DOHH2 (cell line): ENCODE results near the gene CX3CL1.

Source experiments
- H3F3A ChIP-seq: fragments of 200-600 bp; sonication (generic), shearing (Covaris generic); 2 replicates; pipeline ENCODE4 v1.6.0; 2016; ENCODE audit warnings: antibody characterized with exemption, mild to moderate bottlenecking; ENCODE audit not compliant: control insufficient read depth, insufficient read depth
- H3K27ac ChIP-seq: fragments of 200-600 bp; sonication (generic); 2 replicates; pipeline ENCODE4 v1.5.1; 2014; ENCODE audit warnings: low read depth, mild to moderate bottlenecking, low read length, moderate library complexity
- H3K27me3 ChIP-seq: fragments of 200-600 bp; sonication (generic); 2 replicates; pipeline ENCODE4 v1.6.1; 2014; ENCODE audit warnings: mild to moderate bottlenecking, low read length, mixed read lengths; ENCODE audit not compliant: control insufficient read depth
- H3K36me3 ChIP-seq: fragments of 200-600 bp; sonication (generic); 2 replicates; pipeline ENCODE4 v1.6.1; 2014; ENCODE audit warnings: mild to moderate bottlenecking, low read length, moderate library complexity, mixed read lengths; ENCODE audit not compliant: control insufficient read depth
- H3K4me1 ChIP-seq: fragments of 200-600 bp; sonication (generic); 2 replicates; pipeline ENCODE4 v1.6.1; 2014; ENCODE audit warnings: mild to moderate bottlenecking, low read length, mixed read lengths; ENCODE audit not compliant: control insufficient read depth
- H3K4me2 ChIP-seq: fragments of 200-600 bp; sonication (generic); 2 replicates; pipeline ENCODE4 v1.6.0; 2014; ENCODE audit warnings: mild to moderate bottlenecking, low read length, moderate library complexity
- H3K4me3 ChIP-seq: fragments of 200-600 bp; sonication (generic); 2 replicates; pipeline ENCODE4 v1.5.1; 2014; ENCODE audit warnings: mild to moderate bottlenecking, low read length, mixed read lengths
- H3K79me2 ChIP-seq: fragments of 200-600 bp; sonication (generic); 2 replicates; pipeline ENCODE4 v1.6.1; 2014; ENCODE audit warnings: mild to moderate bottlenecking, low read length, mixed read lengths; ENCODE audit not compliant: control insufficient read depth
- H3K9me2 ChIP-seq: fragments of 200-600 bp; sonication (generic); replicated peaks from 2 replicates; pipeline ENCODE4 v1.6.1; 2014; ENCODE audit warnings: mild to moderate bottlenecking, low read length, mixed read lengths; ENCODE audit not compliant: control insufficient read depth
- H3K9me3 ChIP-seq: fragments of 200-600 bp; sonication (generic); 2 replicates; pipeline ENCODE4 v1.6.1; 2014; ENCODE audit warnings: antibody characterized with exemption, low read length, mixed read lengths; ENCODE audit not compliant: control insufficient read depth, insufficient read depth
- H4K20me1 ChIP-seq: fragments of 200-600 bp; sonication (generic); 2 replicates; pipeline ENCODE4 v1.6.0; 2014; ENCODE audit warnings: low read depth, mild to moderate bottlenecking, antibody characterized with exemption, low read length, moderate library complexity; ENCODE audit not compliant: control insufficient read depth, insufficient read depth
- CTCF ChIP-seq: fragments of 200-600 bp; sonication (generic); IDR thresholded peaks from one replicate; pipeline ENCODE4 v1.5.1; 2014; ENCODE audit warnings: antibody characterized with exemption, mild to moderate bottlenecking, low read depth, low read length; ENCODE audit not compliant: poor library complexity, severe bottlenecking
- EZH2phosphoT487 ChIP-seq: fragments of 200-600 bp; sonication (generic); IDR thresholded peaks from 2 replicates; pipeline ENCODE4 v1.6.1; 2017; ENCODE audit warnings: borderline replicate concordance, mild to moderate bottlenecking, antibody characterized with exemption, low read length, moderate library complexity, mixed read lengths

CX3CL1 gene

DNA sequence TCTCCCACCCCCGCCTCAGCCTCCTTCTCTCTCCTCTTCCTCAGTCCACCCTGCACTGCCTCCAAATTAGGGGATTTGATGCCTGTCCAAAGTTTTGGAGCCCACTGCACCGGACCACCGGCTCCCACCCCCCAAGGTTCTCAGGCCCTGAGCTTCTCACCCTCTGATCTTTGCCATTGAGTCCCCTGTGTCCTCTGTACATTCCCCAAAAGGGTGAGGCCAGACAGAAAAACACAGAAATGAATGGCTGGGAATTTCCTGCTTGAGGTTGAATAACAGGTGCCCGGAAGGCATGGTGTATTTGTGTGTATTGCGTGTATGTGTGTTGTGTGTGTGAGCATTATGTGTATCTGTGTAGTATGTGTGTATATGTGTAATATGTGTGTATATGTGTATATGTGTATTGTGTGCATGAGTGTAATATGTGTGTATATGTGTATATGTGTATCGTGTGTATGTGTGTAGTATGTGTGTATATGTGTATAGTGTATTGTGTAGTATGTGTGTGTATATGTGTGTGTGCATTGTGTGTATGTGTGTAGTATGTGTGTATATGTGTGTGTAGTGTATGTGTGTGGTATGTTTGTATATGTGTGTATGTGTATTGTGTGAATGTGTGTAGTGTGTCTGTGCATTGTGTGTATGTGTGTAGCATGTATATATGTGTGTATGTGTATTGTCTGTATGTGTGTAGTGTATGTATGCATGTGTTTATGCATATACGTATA lies 16.2 kb downstream of the CX3CL1 start:
- H3F3A ChIP-seq, result no peaks in the 10 kb centered on the region
- no peaks in the 10 kb centered on the region for H3K9me2 ChIP-seq
- TF ChIP-seq EZH2phosphoT487 (no peak), CTCF (no peak)
- no peak overlapping the region for H3K4me2 ChIP-seq
- no peak overlapping the region for H3K27ac ChIP-seq
- peaks cover 11% of the 10 kb centered on the region for H3K4me1 ChIP-seq
- H3K27me3 ChIP-seq, result peaks cover 79% of the 10 kb centered on the region
- H4K20me1 ChIP-seq, result no peaks in the 10 kb centered on the region
- no peaks in the 10 kb centered on the region for H3K9me3 ChIP-seq
- no peak overlapping the region for H3K4me3 ChIP-seq
- H3K79me2 ChIP-seq, result no peaks in the 10 kb centered on the region
- H3K36me3 ChIP-seq, result no peaks in the 10 kb centered on the region

DNA sequence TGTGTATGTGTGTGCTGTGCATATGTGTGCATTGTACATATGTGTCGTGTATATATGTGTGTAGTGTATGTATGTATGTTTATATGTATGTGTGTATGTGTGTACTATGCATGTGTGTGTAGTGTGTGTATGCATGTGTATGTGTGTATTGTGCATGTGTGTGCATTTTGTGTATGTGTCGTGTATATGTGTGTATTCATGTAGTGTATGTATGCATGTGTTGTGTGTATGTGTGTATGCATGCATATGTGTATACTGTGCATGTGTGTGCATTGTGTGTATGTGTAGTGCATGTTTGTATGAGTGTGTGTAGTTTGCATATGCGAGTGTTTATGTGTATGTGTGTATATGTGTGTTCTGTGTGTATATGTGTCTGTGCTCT lies 16.8 kb downstream of the CX3CL1 start:
- no peak overlapping the region for H3K4me2 ChIP-seq
- no peaks in the 10 kb centered on the region for H3F3A ChIP-seq
- peaks cover 11% of the 10 kb centered on the region for H3K4me1 ChIP-seq
- TF ChIP-seq CTCF, result no peak
- TF ChIP-seq EZH2phosphoT487, result no peak
- H3K9me3 ChIP-seq, result no peaks in the 10 kb centered on the region
- no peaks in the 10 kb centered on the region for H3K36me3 ChIP-seq
- no peaks in the 10 kb centered on the region for H3K9me2 ChIP-seq
- no peaks in the 10 kb centered on the region for H4K20me1 ChIP-seq
- H3K27me3 ChIP-seq, result peaks cover 75% of the 10 kb centered on the region
- no peak overlapping the region for H3K4me3 ChIP-seq
- H3K79me2 ChIP-seq, result no peaks in the 10 kb centered on the region
- H3K27ac ChIP-seq, result no peak overlapping the region

DNA sequence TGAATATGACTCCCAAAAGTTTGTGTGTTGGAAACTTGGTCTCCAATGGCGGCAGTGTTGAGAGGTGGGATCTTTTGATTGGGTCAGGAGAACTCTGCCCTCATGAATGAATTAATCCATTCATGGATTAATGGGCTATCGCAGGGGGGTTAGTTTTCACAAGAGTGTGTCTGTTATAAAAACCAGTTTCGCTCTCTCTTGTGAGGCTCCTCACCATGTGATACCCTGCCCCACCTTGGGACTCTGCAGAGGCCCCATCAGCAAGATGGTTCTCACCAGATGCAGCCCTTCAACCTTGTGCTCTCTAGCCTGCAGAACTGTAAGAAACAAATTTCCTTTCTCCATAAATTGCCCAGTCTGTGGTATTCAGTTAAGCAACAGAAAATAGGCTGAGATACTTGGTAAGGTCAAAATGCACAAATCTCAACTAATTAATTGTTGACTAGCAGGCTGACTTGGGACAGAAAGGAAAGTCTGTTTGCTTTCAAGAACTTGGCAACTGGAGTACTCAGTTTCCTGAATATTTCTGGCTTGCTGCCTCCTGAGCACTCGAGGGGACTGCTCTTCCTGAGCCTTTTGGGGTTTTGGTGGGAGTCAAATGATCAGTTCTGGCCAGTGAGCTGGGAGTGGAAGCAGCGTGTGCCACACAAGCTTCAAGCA lies 18.5 kb downstream of the CX3CL1 start:
- Histone ChIP-seq H3K4me1 (peaks cover 7% of the 10 kb centered on the region; the same call in 1 of the 2 replicates), H3F3A (no peaks in the 10 kb centered on the region)
- TF ChIP-seq EZH2phosphoT487 (no peak), CTCF (no peak)

More for the DNA sequence above, 18.5 kb downstream of the CX3CL1 start:
- Histone ChIP-seq H3K79me2 (no peaks in the 10 kb centered on the region), H3K27ac (no peak overlapping the region), H4K20me1 (no peaks in the 10 kb centered on the region), H3K9me3 (no peaks in the 10 kb centered on the region), H3K4me3 (no peak overlapping the region), H3K9me2 (no peaks in the 10 kb centered on the region), H3K36me3 (no peaks in the 10 kb centered on the region), H3K4me2 (no peak overlapping the region), H3K27me3 (peaks cover 60% of the 10 kb centered on the region)
